Psoas muscle (tissue), 8 donors: Measurements from ENCODE around the gene ZNF845. TPM values are rescaled to one million over a fixed set of nuclear protein-coding genes. Genes with fewer than 3 reads are reported as not detected.
"Not testable (repeated sequence)": the region's sequence is repeated elsewhere in the genome, so short reads cannot be mapped to it uniquely, and the experiment has no call there.

ENCODE experiments used
- ATAC-seq, 4 donors: fragments of 200-7000 bp; cut with Tn5 transposase; one replicate each; pipeline ENCODE4 v1.9.1; 2020; ENCODE audit warnings: moderate library complexity in 3 of 4, mild to moderate bottlenecking in 2 of 4
- DNase-seq, 2 donors: peaks; one replicate each; pipeline ENCODE4 v3.0.0-alpha.2; 2020
- H3K27ac ChIP-seq: fragments of 200-600 bp; one replicate; pipeline ENCODE4 v1.8.0; 2022
- H3K27me3 ChIP-seq, 3 donors: fragments of 200-600 bp in 1 of 3; one replicate each; pipeline versions ENCODE4 v1.6.1 to v1.8.0; 2013 to 2022; ENCODE audit warnings: low read length in 2 of 3, mild to moderate bottlenecking in 2 of 3, moderate library complexity in 1 of 3; ENCODE audit not compliant: insufficient read depth in 3 of 3
- H3K36me3 ChIP-seq, 2 donors: fragments of 200-600 bp in 1 of 2; one replicate each; pipeline versions ENCODE4 v1.6.1 to v1.8.0; 2013 to 2022; ENCODE audit warnings: low read depth in 1 of 2, mild to moderate bottlenecking in 1 of 2, moderate library complexity in 1 of 2; ENCODE audit not compliant: insufficient read depth in 1 of 2
- H3K4me1 ChIP-seq: fragments of 200-600 bp; one replicate; pipeline ENCODE4 v1.8.0; 2022
- H3K4me3 ChIP-seq: fragments of 200-600 bp; one replicate; pipeline ENCODE4 v1.8.0; 2022; ENCODE audit warnings: mild to moderate bottlenecking
- H3K9me3 ChIP-seq: fragments of 200-600 bp; one replicate; pipeline ENCODE4 v1.8.0; 2022
- CTCF ChIP-seq: fragments of 200-600 bp; IDR thresholded peaks from one replicate; pipeline ENCODE4 v1.8.0; 2022; ENCODE audit warnings: antibody characterized with exemption
- WGBS, 3 donors: extraction: QIAGEN DNeasy Blood & Tissue Kit; methylation state at CpG; one replicate each; pipeline versions ENCODE4 v1.1.6 to v1.1.7; 2013; 5-methylcytosine and 5-hydroxymethylcytosine counted together
- intact Hi-C, 2 donors: fragments of 100-400 bp; cut with DNase I; formaldehyde crosslinking; loops; one replicate each; pipeline versions ENCODE4 v1.11.0 to v1.14.2; 2022
- polyA plus RNA-seq, 3 donors: library from polyadenylated mRNA; stranded (reverse); fragments of 200-250 nt; gene quantifications; one replicate each; pipeline ENCODE4 v1.2.3, GENCODE V29; 2013
- total RNA-seq, 4 donors: library from RNA; stranded (reverse); fragmentation: NEBNext Ultra II Directional in 2 of 4; extraction: Animal tissue kit (Norgen Biotek cat#: 25700) in 2 of 4; gene quantifications; one replicate each; pipeline versions ENCODE4 v1.2.1 to v1.2.4, GENCODE V29; 2021 to 2023
- donor health status: healthy with polysubstance abuse.
- donor health status: DM: no; HTN: no; CAD: no; lungs with moderate emphysema.
- donor health status: Bipolar disorder and iron deficiency.
- donor health status: healthy.
- donor health status: DM: yes; HTN: yes; CAD: no.
- donor health status: DM: no; HTN: no; CAD: no.
- donor health status: DM: no; HTN: no; CAD: no.
- donor health status: DM: yes; HTN: yes; CAD: no.

Gene ZNF845
- total and polyA plus RNA-seq, 7 donors: 0.81 to 5.1 (median 1.2) TPM

- peak; percentile 17 to 52 for DNase-seq
- 12 to 22% (median 18%) methylated on average over 12 to 22 of the region's 22 CpGs for WGBS, 3 donors
- Histone ChIP-seq H3K9me3 (peaks cover 4% of the 10 kb centered on the region), H3K27ac (no peak overlapping the region), H3K4me1 (no peaks in the 10 kb centered on the region), H3K27me3 (peaks cover 0 to 10% (median 8%) of the 10 kb centered on the region in 3 donors), H3K4me3 (peak overlapping the region; percentile 39), H3K36me3 (no peaks in the 10 kb centered on the region)
- intact Hi-C loops: loop anchor here in 1 of 2 donors (5.0 to 10.0 kb wide), 4 partner anchors 42 to 285 kb away; partner anchors contain the start of genes ZNF160, ZNF665, ZNF761 and ZNF813
- TF ChIP-seq CTCF: no peak
- ATAC-seq: no peak
Observed at GRCh38 chr19:53389978-53390377, 56.4 kb downstream of the ZNF845 start.

- ATAC-seq: peak in 3 of 4 donors; percentile 27 to 47 (median 39)
- H3K4me1 ChIP-seq: peaks cover 5% of the 10 kb centered on the region
- H3K9me3 ChIP-seq: no peaks in the 10 kb centered on the region
- intact Hi-C loops: loop anchor here in 1 of 2 donors (5.0 to 10.0 kb wide), 4 partner anchors 38 to 290 kb away; partner anchors contain the start of genes ZNF160, ZNF665, ZNF761 and ZNF813
- WGBS, 3 donors: 2 to 5% (median 5%) methylated on average over 18 of the region's 18 CpGs
- no peak for TF ChIP-seq CTCF
- peak overlapping the region; percentile 87 for H3K4me3 ChIP-seq
- DNase-seq: peak; percentile 59 to 75
- H3K36me3 ChIP-seq: peaks cover 0 to 19% of the 10 kb centered on the region in 2 donors
- peaks cover 0 to 6% (median 0%) of the 10 kb centered on the region in 3 donors for H3K27me3 ChIP-seq
- H3K27ac ChIP-seq: peak overlapping the region; percentile 57
Observed at GRCh38 chr19:53394522-53394973, 61.0 kb downstream of the ZNF845 start.

GRCh38 chr19:53394974-53395839 lies 61.7 kb downstream of the ZNF845 start, which contains the start of gene ZNF765:
Gene ZNF765 (plus strand): TSS chr19:53395149. CDS start chr19:53398016, 2,867 bp downstream.
- ATAC-seq (peak; percentile 100), DNase-seq (peak; percentile 94 to 96)
- WGBS, 3 donors: 0% methylated on average over 54 to 58 of the region's 58 CpGs
- intact Hi-C loops: loop anchor here in 1 of 2 donors (5.0 to 10.0 kb wide), 4 partner anchors 37 to 290 kb away; partner anchors contain the start of genes ZNF160, ZNF665, ZNF761 and ZNF813
- H3K9me3 ChIP-seq: no peaks in the 10 kb centered on the region
- no peaks in the 10 kb centered on the region for H3K27me3 ChIP-seq
- H3K4me1 ChIP-seq: peaks cover 5% of the 10 kb centered on the region
- peak; percentile 43 for TF ChIP-seq CTCF
- H3K36me3 ChIP-seq: peaks cover 0 to 26% of the 10 kb centered on the region in 2 donors
- peak within 1 kb of the TSS; percentile 57 for H3K27ac ChIP-seq
- H3K4me3 ChIP-seq: peak within 1 kb of the TSS; percentile 87

GRCh38 chr19:53395840-53396524 lies 62.4 kb downstream of the ZNF845 start:
- not testable (repeated sequence) for H3K4me1 ChIP-seq, ATAC-seq, H3K9me3 ChIP-seq, H3K27me3 ChIP-seq, DNase-seq, H3K27ac ChIP-seq
- Histone ChIP-seq H3K4me3 (peak overlapping the region; percentile 87), H3K36me3 (peaks cover 0 to 33% of the 10 kb centered on the region in 2 donors)
- 18 to 19% (median 19%) methylated on average over 9 of the region's 9 CpGs for WGBS, 3 donors
- intact Hi-C loops: loop anchor here in 1 of 2 donors (10.0 kb wide), 3 partner anchors 69 to 291 kb away; partner anchors contain the start of genes ZNF160, ZNF665 and ZNF813
